ENCODE measurements around the gene KLF16.

The KLF16 gene

DNA sequence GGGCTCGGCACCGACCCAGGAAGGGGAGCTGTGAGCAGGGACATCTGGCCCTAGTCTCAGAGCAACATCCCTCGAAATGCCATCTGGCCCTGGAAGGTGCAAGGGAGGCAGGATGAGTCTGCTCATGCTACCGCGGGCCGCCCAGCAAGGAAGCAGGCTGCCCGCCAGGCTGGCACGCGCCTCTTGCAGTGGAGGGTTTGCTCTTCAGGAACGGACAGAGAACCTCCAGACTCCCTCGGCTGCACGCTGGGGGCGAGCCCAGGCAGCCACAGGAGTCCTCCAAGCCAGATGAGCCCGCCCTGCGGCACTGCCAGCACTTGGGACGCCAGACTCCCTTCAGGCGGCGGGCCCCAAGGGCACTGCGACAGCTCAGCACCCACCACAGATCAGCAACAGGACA is 41.2 kb downstream of the KLF16 start:
- DNase-seq (ENCODE audit: low spot score) = no peak

DNA sequence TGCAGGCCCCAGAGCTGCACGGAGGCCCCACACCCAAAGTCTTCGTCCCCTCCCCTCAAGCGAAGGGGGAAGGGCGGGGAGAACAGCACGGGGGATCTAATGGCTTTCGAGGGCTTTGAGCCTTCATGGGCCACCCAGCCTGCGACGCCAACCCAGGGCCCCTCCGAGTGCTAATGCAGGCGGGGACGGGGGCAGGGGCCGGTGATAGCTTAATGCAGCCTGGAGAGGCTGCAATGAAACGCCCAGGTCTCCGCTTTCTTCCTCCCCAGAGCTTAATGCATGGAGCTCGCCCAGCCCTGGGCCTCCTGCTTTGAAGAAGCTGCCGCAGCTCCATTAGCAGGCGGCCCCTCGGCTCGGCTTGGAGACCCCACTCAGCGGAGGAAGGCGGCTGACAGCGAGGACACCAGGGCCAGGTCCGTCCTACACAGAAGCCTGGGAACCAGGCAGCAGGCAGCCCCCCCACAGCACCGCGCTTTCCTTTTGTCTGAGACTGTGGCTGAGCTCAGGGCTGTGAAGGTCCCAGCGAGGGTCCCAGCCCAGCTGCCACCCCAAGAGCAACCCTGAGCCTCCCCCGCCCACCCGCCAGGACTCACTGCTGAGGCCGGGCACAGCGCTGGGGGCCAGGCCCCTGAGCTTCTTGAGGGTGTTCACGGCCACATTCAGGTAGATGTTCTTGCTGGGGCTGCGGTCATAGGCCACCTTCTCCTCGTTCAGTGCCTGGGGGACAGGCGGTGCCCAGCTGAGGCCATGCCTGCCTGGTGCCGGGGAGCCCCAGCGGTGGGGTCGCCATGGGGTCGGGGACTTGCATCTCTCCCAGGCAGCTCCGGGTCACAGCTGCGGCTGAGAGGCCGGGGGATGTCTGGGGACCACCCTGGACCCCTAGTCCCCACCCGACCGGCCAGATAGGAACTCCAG is 43.8 kb downstream of the KLF16 start:
- no peak for DNase-seq (ENCODE audit: low spot score)

DNA sequence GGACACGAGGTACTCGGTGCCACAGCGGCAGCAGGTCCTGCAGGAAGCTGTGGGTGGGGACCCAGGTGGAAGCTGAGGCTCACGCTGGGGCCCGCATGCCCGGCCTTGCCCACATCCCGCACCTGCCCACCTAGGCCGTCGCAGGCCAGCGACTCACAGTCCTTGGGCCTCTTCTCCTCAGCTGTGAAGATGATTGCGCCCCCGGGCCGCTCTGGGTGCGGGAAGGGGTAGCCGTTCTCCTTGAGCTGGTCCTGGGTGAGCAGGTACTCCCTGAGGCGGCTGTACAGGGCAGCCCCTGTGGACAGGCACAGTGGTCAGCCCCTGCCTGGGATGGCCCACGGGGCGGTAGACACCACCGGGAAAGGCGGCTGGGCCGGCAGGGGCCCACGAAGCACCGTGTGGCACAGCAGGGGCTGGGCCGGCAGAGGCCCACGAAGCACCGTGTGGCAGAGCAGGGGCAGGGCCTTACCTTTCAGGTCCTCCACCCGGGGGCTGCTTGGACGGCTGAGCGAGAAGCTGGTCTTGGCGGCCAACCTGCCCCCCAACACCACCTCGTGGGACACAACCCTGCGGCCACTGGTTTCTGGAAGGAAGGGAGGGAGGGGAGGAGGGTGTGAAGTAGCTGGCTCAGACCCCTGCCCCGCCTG is 44.7 kb downstream of the KLF16 start:
- DNase-seq (ENCODE audit: low spot score) = no peak

DNA sequence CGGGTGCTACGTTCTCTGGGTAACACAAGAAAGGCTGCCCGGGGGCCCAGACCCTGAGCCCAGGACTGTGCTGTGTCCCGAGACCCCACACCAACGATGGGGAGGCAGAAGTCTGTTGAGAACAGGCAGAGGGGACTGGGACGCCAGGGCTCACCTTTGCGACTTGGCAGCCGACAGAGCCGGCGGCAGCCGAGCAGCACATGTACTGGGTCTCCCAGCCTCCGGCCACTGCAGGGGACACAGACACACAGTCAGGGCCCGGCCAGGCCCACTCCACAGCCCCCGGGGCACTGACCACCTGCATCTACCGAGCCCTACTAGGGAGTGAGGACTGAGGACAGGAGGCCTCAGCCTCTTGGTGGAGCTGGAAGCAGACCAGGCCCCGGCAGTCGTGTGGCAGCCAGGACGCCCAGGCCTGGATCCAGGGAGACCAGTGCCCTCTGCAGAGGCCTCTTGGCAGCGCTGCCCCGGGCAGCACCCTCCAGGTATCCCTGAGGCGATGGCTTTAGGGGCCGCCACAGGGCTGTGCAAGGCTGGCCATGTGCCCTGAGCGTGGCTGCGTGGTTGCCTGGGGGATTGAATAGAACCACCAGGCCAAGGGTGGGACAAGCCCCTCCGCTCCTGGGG is 45.7 kb downstream of the KLF16 start:
- no peak for DNase-seq (ENCODE audit: low spot score)

DNA sequence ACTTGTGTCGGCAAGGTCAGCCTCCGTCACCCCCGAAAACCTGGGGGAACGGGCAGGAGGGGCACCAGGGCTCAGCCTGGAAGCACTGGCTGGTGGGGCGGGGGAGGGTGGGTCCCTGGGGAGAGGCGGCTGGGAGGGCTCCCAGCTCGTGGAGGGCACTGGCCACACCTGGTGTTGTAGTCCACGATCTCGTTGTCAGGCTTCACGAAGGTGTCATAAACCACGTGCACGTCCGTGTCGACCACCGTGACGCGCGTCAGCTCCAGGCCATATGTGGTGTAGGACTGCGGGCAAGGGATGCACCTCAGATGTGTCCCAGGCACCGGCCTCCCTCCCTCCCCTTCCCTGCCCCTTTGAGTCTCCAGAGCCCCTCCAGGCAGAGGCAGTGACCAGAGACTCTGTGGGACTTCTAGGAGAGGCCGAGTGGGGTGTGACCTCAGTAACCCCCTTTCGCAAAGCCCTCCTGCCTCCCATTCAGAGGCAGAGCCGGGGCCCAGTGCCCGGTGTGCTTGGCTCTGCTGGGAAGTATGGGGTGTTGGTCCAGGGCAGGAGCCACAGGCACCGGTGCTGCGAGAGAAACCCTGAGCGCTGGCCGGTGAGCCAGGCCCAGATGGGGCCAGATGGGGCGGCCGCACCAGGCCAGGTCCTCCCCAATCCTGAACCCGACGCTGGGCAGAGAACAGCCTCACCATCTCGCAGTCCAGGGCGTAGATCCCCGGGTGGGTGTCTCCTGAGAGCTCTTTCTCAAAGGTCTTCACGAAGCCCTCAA is 46.7 kb downstream of the KLF16 start:
- no peak for DNase-seq (ENCODE audit: low spot score)

DNA sequence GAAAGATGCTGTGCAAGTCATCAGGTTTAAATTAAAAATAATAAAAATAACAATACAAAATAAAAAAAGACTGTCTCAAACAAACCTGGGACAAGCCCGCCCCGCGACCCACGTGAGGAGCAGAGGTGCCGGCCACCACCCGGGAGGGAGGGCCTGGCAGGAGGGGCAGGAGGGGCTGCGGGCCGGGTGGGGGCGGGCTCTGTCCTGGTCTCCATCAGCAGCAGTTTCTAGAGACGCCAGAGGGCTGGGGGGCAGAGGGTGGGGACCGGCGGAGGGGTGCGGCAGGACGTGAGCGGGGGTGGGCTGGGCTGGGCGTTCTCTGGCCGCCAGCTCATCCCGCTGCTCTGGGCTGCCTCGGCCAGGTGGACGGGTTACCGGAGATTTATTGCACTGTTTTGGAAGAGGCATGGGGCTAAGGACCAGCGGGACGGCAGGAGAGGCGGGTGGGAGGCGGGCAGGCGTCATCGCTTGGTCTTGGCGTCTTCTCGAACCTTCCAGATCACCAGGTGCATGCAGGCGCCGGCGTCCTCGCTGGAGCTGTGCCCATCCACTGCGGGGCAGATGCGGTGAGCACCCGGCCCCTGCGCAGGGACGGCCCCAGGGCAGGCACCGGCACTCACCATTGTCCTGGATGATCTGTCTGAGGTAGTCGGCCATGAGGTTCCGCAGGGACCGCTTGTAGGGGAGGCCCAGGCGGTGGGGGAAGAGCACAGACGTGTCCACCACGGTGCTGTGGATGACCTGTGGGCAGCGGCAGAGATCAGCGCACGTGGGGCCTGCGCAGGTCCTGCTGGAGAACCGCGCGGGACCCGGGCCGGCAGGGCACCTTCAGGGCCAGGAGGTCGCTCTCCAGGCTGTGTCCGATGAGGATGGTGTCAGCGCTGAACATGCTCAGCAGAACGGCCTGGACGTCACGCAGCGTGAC is 47.5 kb downstream of the KLF16 start:
- DNase-seq (ENCODE audit: low spot score) = no peak

DNA sequence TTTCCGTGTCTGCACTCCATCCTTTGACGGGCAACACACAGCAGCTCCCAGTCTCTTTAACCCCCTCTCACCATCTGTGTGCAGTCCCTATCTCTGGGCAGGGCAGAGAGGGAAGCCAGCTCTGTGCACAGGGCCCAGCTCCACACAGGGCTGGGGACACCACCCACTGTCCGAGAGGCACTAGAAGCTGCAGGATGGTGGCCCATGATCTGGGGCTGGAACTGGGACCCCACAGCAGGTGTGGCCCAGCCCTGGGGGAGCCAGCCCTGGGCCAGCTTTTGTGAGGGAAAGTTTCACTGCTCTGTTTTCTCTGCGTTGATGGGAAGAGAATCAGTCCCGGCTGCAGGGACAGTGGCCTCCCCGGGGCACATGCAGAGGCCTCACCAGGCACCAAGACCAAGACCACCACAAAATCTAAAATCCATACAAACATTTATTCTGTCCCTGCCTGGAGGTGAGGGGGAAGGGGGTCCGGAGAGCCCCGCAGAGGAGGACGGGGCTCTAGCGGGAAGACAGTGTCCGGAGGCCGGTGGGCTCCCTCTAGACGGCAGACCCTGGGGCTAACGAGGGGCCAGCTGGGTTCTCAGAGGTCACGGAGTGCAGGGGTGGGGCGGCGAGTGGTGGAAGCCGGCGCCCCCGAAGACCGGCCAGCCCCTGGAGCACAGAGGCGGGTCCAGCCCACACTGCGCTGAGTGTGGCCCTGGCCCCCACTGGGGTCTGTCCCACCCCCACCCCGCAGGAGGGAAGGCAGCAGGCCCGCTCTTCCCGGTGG is 48.4 kb downstream of the KLF16 start:
- no peak for DNase-seq (ENCODE audit: low spot score)

DNA sequence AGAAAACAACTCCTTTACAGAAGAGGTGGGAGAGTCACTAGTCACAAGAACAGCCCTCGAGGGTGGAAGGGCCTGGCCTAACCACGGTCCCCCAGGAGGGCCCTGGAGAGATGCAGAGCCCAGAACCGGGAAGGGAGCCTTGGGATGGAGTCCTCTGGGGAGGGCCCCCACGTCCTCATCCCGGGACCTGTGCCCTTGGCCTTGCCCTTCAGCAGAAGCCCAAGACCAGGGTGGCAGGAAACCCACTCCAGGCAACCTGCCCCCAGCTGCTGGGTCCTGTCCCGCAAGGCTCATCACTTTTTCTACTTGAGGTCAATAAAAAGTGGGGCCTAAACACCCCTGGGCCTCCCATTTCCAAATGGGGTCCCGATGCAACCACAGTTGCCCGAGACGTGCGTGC is 49.0 kb downstream of the KLF16 start:
- DNase-seq (ENCODE audit: low spot score) = no peak

DNA sequence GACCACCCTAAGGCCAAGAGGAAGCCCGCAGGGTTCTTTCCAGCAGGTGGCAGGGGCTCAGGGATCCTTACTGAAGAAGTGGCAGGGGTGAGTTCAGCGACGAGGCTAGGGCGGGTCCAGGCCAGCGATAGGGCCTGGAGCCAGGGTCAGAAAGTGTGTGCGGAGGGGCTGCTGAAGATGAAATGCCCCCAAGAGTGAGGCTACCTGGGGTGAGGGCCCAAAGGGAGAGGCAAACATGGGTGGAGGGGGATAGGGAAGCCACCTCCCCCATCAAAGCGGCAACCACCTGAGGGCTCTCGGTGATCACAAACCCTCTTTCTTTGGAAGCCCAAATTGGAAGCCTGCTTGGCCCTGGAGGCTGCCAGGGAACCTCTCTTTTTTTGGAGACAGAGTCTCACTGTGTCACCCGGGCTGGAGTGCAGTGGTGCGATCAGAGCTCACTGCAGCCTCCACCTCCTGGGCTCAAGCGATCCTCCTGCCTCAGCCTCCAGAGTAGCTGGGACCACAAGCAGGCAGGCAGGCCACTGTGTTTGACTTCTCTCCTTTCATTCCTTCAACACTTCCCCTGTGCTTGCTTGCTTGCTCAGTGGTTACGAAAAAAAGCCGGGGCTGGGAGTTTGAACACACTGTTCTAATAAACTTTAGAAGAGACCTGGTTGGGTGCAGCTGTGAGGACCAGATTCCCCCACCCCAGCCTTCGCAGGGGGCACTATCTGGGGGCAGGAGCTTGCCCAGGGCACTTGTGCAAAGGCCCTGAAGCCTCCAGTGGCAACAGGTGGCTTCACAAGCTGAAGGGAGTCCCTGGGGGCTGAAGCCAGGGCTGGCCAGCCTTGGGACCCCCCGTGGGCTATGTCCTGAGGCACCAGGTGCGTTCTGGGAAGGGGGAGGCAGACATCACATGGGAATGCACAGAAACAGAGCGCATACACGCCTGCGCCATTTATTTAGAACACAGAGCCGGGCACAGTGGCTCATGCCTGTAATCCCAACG is 49.9 kb downstream of the KLF16 start:
- no peak for DNase-seq (ENCODE audit: low spot score)

DNA sequence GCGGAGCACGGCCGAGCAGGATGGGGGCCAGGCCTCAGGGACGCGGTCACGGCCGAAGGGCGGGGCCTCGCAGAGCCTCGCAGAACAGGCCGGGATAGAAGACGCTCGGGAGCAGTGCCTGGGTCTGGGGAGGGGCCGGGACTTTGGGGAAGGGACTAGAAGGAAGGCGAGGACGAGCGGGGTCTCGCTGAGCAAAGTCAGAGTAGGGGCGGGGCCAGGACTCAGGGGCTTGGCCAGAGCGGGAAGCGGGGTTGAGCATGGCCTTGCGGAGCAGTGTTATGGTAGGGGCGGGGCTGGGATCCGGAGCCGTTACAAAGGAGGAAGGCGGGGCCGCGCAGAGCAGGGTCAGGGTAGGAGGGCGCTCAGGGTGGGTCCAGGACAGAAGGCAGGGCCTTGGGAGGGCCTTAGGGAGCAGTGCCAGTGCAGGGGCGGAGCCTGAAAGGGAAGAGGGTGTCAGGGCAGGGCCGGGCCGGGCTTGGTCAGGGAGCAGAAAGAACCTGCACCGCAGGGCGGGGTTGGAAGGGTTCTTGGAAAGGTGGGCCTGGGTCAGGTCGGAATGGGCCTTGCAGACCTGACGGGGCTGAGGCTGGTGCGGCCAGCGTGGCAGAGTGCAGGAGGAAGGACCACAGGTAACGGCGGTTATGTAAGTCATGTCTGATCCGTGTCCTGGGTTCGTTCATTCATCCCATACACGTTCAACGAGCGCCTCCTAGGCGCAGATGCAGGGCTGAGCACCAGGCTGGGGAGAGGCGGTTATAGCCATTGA is 50.8 kb downstream of the KLF16 start:
- DNase-seq (ENCODE audit: low spot score) = peak; percentile 97

DNA sequence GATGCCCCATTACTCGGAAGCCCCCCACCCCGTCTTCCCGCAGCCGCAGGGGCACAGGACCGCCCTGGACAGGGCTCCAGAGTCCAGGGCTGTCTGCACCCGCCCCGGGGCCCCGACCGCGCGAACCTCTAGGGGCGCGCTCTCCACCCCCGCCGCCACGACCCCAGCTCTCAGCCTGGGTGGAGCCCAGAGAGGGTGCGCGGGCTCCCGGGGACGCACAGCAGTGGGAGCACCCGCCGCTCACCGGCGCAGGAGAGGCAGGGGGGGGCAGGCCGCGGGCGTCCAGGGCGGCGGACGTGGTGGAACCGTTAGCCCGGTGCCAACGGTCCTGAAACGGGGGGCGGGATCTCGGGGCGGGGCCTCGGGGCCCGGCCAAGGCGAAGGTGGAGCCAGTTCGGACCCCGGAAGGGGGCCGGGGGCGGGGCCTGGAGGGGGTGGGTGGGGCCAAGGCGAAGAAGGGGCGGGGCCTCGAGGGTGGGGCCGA is 51.4 kb downstream of the KLF16 start, which contains the start of gene ATP8B3:
Gene ATP8B3, minus strand, starts transcription at position 335 of the 484 bp plus-strand sequence. CDS start 540 bp downstream, outside the sequence.
- peak; percentile 98 for DNase-seq (ENCODE audit: low spot score)

DNA sequence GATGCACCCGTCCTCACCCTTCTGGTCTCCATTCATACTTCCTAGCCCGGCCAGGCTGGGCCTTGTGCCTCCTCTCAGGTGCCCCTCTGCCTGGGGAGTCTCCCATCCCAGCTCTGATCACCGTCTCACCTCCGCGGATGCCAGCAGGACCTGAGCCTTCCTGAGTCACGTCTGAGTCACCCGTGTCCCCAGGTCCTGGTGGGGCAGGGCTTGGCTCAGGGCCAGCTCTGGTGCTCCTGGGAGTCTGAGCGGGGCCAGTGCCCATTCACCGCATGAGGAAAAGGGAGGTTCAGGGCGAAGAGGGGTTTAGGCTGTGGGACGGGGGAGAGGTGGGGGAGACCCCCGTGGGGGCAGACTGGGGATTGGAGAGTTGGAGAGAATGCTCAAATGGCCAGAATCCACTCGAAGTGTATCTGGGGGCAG is 51.9 kb downstream of the KLF16 start:
- peak; percentile 84 for DNase-seq (ENCODE audit: low spot score)

DNA sequence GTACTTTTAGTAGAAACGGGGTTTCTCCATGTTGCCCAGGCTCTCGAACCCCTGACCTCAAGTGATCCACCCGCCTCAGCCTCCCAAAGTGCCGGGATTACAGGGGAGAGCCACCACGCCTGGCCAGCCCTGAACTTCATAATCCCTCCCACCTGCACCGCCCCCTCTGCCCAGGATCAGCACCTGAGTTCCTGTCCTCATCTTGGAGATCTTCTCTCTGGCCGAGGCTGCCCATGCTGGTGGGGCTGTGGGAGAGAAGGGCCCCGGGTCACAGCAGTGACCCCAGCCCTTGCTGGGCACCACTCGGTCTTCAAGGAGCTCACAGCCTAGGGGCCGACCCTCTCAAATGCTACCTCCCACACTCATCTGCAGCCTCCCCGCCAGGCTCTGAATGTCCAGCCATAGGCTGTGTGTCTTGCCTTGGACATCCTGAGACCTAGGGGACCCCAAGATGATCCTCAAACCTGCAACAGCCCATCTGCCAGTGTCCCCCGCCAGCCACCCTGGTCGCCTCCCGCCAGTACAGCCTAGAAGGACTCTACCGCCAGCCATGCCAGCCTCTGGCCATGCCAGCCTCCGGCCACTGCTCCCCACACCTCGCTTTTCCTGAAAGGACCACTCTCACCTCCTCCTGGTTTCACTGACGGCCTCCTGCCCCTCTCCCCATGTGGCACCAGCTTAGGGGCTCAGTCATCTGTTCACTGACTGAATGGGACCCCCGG is 52.8 kb downstream of the KLF16 start:
- no peak for DNase-seq (ENCODE audit: low spot score)

DNA sequence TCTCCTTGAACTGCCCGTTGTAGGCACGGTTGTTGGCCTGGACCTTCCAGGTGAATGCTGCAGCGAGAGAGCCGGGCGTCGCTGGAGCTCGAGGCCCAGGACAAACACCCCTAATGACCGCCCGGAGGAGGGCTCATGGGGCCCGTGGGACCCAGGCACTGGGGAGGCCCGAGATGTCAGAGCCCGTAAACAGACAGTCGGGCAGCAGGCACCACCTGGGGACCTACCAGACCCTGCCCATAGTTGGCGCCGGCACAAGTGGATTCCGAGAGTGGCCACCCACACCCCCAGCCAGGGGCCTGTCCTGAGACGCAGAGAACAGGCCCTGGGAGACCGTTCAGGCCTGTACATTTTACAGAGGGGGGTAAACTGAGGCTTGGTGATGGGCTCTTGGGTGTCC is 53.7 kb downstream of the KLF16 start:
- no peak for DNase-seq (ENCODE audit: low spot score)

DNA sequence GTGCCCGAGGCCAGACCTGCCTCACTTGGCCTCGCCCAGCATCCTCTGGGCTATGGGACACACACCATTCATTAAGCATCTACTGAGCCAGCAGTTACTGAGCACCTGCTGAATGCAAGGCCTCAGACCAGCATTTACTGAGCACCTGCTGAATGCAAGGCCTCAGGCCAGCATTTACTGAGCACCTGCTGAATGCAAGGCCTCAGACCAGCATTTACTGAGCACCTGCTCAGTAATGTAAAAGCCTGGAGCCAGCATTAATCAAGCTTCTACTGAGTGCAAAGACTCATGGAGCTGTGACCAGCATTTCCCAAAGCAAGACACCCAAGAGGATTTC is 55.0 kb downstream of the KLF16 start:
- no peak for DNase-seq (ENCODE audit: low spot score)

DNA sequence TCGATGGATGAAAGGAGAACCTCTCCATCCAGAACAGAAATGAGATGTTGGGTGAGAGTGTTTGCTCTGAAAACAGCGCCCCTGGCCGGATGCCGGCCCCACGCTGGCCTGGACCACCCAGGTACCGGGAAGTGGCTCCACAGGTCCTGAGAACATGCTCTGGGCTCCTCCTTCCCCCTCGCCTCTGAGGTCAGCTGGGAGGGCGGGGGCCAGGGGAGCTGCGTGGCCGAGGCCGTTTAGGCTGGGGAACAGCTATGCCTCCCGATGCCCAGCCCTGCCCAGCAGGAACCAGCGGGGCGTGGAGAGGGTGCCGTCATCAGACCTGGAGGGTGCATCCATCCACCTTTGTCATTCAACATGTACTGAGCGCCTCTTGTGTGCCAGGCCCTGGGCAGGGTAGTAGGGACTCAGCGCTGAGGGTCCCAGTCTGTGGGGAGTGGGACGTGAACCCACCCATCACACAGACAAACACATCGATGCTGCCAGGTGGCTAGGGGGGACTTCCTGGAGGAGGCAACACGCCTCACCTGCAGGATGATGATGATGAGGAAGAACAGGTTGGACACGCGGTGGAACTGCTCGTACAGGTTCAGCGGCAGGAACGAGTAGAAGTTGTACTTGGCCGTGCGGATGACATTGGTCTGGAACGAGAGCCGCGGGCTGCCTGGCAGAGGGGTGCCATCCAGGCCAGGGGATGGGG is 55.5 kb downstream of the KLF16 start:
- no peak for DNase-seq (ENCODE audit: low spot score)
